Ishikawa (cell line): ENCODE data around the gene IL10RB.

Experiments used
- CEBPB ChIP-seq: IDR thresholded peaks from 2 replicates; pipeline ENCODE4 v1.6.1; 2012
- CREB1 ChIP-seq: IDR thresholded peaks from 2 replicates; pipeline ENCODE4 v1.6.1; 2012; ENCODE audit warnings: low read depth
- EGR1 ChIP-seq: IDR thresholded peaks from 2 replicates; pipeline ENCODE4 v1.6.1; 2012
- EP300 ChIP-seq: IDR thresholded peaks from 2 replicates; pipeline ENCODE4 v1.6.1; 2012; ENCODE audit warnings: borderline replicate concordance
- FOXM1 ChIP-seq: IDR thresholded peaks from 2 replicates; pipeline ENCODE4 v1.6.1; 2012; ENCODE audit warnings: low read depth, borderline replicate concordance
- NFIC ChIP-seq: IDR thresholded peaks from 2 replicates; pipeline ENCODE4 v1.6.1; 2012
- RAD21 ChIP-seq: IDR thresholded peaks from 2 replicates; pipeline ENCODE4 v1.6.1; 2012; ENCODE audit warnings: low read depth
- TAF1 ChIP-seq: IDR thresholded peaks from 2 replicates; pipeline ENCODE4 v1.6.1; 2012; ENCODE audit warnings: low read depth, mild to moderate bottlenecking
- TCF12 ChIP-seq: IDR thresholded peaks from 2 replicates; pipeline ENCODE4 v1.6.1; 2012; ENCODE audit warnings: low read depth
- TEAD4 ChIP-seq: IDR thresholded peaks from 2 replicates; pipeline ENCODE4 v1.6.1; 2012
- USF1 ChIP-seq: IDR thresholded peaks from 2 replicates; pipeline ENCODE4 v1.6.1; 2012
- YY1 ChIP-seq: IDR thresholded peaks from 2 replicates; pipeline ENCODE4 v1.6.1; 2012; ENCODE audit warnings: low read depth
- ZBTB7A ChIP-seq: IDR thresholded peaks from 2 replicates; pipeline ENCODE4 v1.6.1; 2012; ENCODE audit warnings: low read depth
- TF ChIP-seq, protein P1 (sequence below): IDR thresholded peaks from 2 replicates; pipeline ENCODE4 v1.6.1; 2012
- TF ChIP-seq, protein P2 (sequence below): IDR thresholded peaks from 2 replicates; pipeline ENCODE4 v1.6.1; 2012; ENCODE audit warnings: low read depth, mild to moderate bottlenecking

Gene IL10RB

GRCh38 chr21:33266050-33266788, at the start of gene IL10RB:
IL10RB (plus strand) TSS chr21:33266367; CDS start chr21:33266466, 99 bp downstream.
- TF ChIP-seq EGR1 (no peak), FOXM1 (no peak), CREB1 (no peak), NFIC (no peak), CEBPB (no peak), TAF1 (no peak), EP300 (no peak), USF1 (no peak), TEAD4 (no peak), TCF12 (no peak), ZBTB7A (peak; percentile 70), RAD21 (no peak), YY1 (0 out of 2 replicates have a peak, but pooled peaks have one; percentile 11)
- TF ChIP-seq, protein P1, sequence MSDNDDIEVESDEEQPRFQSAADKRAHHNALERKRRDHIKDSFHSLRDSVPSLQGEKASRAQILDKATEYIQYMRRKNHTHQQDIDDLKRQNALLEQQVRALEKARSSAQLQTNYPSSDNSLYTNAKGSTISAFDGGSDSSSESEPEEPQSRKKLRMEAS, result 0 out of 2 replicates have a peak, but pooled peaks have one; percentile 27
- TF ChIP-seq, protein P2, sequence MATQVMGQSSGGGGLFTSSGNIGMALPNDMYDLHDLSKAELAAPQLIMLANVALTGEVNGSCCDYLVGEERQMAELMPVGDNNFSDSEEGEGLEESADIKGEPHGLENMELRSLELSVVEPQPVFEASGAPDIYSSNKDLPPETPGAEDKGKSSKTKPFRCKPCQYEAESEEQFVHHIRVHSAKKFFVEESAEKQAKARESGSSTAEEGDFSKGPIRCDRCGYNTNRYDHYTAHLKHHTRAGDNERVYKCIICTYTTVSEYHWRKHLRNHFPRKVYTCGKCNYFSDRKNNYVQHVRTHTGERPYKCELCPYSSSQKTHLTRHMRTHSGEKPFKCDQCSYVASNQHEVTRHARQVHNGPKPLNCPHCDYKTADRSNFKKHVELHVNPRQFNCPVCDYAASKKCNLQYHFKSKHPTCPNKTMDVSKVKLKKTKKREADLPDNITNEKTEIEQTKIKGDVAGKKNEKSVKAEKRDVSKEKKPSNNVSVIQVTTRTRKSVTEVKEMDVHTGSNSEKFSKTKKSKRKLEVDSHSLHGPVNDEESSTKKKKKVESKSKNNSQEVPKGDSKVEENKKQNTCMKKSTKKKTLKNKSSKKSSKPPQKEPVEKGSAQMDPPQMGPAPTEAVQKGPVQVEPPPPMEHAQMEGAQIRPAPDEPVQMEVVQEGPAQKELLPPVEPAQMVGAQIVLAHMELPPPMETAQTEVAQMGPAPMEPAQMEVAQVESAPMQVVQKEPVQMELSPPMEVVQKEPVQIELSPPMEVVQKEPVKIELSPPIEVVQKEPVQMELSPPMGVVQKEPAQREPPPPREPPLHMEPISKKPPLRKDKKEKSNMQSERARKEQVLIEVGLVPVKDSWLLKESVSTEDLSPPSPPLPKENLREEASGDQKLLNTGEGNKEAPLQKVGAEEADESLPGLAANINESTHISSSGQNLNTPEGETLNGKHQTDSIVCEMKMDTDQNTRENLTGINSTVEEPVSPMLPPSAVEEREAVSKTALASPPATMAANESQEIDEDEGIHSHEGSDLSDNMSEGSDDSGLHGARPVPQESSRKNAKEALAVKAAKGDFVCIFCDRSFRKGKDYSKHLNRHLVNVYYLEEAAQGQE, result no peak

- TF ChIP-seq TCF12, result no peak
- no peak for TF ChIP-seq FOXM1
- TF ChIP-seq, protein P2, result no peak
- TF ChIP-seq, protein P1, result no peak
- TF ChIP-seq TEAD4, result no peak
- TF ChIP-seq EGR1, result no peak
- no peak for TF ChIP-seq ZBTB7A
- TF ChIP-seq TAF1, result no peak
- no peak for TF ChIP-seq USF1
Observed at GRCh38 chr21:33217138-33217520, 49.0 kb upstream of the IL10RB start.

DNA sequence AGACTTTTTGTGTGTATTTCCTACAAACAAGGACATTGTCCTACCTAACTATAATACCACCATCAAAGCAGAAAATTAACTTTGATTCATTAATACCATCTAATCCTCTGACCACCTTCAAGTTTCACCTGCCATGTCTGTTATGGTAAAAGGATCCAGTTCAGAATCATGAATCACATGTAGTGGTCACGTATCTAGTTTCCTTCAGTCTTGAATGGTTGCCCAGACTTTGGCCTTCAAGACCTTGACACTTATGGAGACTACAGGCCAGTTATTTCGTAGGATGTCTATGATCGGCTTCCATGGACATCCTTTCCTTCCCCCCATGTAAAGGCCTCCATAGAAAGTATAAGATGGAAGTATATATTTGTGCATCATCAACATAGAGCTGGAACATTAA, 46.9 kb upstream of the IL10RB start:
- no peak for TF ChIP-seq EP300
- TF ChIP-seq NFIC, result no peak
- no peak for TF ChIP-seq TCF12
- TF ChIP-seq ZBTB7A, result no peak
- TF ChIP-seq USF1, result no peak
- no peak for TF ChIP-seq CEBPB
- TF ChIP-seq, protein P1, result no peak
- no peak for TF ChIP-seq TAF1
- no peak for TF ChIP-seq RAD21
- no peak for TF ChIP-seq EGR1
- TF ChIP-seq YY1, result no peak
- TF ChIP-seq TEAD4, result no peak
- no peak for TF ChIP-seq CREB1
- TF ChIP-seq, protein P2, result no peak
- TF ChIP-seq FOXM1, result no peak
